Activated CD4-positive, alpha-beta T cell treated with anti-CD3 and anti-CD28 coated beads for 36 hours (primary cell): ENCODE results near the gene PSKH1. TPM values are rescaled to one million over a fixed set of nuclear protein-coding genes. Genes with fewer than 3 reads are reported as not detected.
A peak's percentile ranks its signal among the peaks of the same experiment; 100 is the strongest.

ENCODE experiments used
- ATAC-seq: fragments of 200-7000 bp; cut with Tn5 transposase; one replicate; pipeline ENCODE4 v1.10.0; 2021; ENCODE audit warnings: mild to moderate bottlenecking, moderate library complexity
- CTCF ChIA-PET: fragments of 350-600 bp; sonication (Branson Sonifier 250); formaldehyde crosslinking; loops from one replicate; lab custom pipeline; 2021; ENCODE audit warnings: antibody characterized with exemption; lab: Charles Lee
- POLR2A ChIA-PET: fragments of 350-600 bp; sonication (Branson Sonifier 250); formaldehyde crosslinking; loops from one replicate; lab custom pipeline; 2021; ENCODE audit warnings: antibody characterized with exemption, inconsistent platforms; lab: Charles Lee
- DNase-seq: peaks from one replicate; pipeline ENCODE4 v3.0.0-alpha.2; 2020
- H3K27ac Mint-ChIP-seq: one replicate; pipeline ENCODE4 v1.8.0; 2021; ENCODE audit warnings: mixed read lengths
- H3K27me3 Mint-ChIP-seq: one replicate; pipeline ENCODE4 v1.8.0; 2021; ENCODE audit warnings: mixed read lengths
- H3K36me3 Mint-ChIP-seq: one replicate; pipeline ENCODE4 v1.8.0; 2021; ENCODE audit warnings: low read depth, mixed read lengths
- H3K4me1 Mint-ChIP-seq: one replicate; pipeline ENCODE4 v1.8.0; 2021; ENCODE audit warnings: mixed read lengths
- H3K4me3 Mint-ChIP-seq: one replicate; pipeline ENCODE4 v1.8.0; 2021; ENCODE audit warnings: mild to moderate bottlenecking, moderate library complexity, mixed read lengths
- H3K9me3 Mint-ChIP-seq: one replicate; pipeline ENCODE4 v1.8.0; 2021; ENCODE audit warnings: low read depth, mixed read lengths
- intact Hi-C, 2 experiments: fragments of 100-400 bp; cut with DNase I in 1 of 2; cut with micrococcal nuclease in 1 of 2; formaldehyde crosslinking; loops; one replicate each; pipeline versions ENCODE4 v1.14.2 to v1.15.1; 2022 to 2024; cut with DNase I, micrococcal nuclease
- total RNA-seq, 2 experiments: library from RNA; stranded (reverse); gene quantifications; one replicate each; pipeline ENCODE4 v1.2.3, GENCODE V29; 2021

PSKH1 gene
- total RNA-seq: 10 to 100 TPM; 11.7 to 11.9 TPM

DNA sequence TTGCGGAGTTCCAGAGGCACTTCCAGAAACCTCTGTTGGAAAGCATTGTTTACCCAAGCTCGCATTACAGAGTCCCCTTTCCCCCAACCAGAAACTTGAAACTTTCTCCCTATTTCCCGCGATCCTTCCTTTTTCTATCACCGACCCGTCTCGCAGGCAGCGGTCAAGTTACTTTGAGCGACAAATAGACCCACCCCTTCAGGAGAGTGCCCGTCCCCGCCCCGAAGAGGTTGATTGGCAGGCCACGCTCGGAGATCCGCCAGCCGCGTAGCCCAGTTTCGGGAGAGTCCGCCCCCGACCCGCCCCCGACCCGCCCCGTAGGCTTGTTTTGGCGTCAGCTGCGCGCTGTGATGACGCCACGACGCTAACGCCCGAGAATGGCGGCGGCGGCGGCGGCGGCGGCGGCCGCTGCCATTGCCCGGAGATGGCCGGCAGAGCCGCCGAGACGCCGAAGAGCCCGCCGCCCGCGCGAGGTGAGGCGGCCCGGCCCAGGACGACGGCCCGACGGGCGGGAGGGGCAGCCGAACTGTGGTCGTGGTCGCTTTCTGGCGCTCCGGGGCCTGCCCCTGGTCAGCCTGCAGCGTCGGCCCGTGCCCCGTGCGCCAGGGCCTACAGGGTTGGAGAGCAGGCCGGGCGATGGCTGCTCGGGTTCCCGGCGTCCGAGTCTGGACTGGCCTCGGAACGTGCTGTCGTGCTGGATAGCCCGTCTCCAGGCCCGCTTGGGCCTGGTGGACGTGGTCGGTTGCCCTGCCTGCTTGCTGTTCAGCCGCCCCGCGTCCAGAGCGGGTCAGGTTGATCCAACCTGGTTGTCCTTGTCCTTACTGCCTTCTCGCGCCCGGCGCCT, at the start of gene PSKH1:
Gene PSKH1, plus strand, starts transcription at position 356 of the 844 bp plus-strand sequence. CDS start 15,496 bp downstream, outside the sequence.
- CTCF ChIA-PET: interaction anchor here (0.6 to 2.0 kb wide), 8 partner anchors 10 to 388 kb away, joined by 3 to 8 read pairs (median 3); no protein-coding TSS in a partner anchor
- ATAC-seq: peak; percentile 99

DNA sequence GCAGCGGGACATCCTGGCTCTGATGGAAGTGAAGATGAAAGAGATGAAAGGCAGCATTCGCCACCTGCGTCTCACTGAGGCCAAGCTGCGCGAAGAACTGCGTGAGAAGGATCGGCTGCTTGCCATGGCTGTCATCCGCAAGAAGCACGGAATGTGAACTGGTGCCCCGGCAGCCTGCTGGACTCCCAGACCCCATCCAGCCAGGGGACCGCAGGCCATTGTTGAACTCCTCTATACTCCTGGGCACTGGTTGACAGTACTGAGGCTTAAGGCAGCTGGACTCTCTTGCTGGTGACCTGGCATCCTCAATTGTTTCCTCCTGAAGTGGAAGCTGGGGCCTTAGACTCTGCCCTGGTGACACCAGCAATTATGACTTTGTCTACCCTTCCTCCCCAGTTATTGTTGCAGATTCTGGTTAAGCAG, 49.7 kb upstream of the PSKH1 start:
- peaks cover 20% of the 10 kb centered on the region for H3K36me3 Mint-ChIP-seq
- intact Hi-C loops: loop anchor here (1.0 to 10.0 kb wide), 2 partner anchors 319 to 596 kb away; partner anchors contain the start of genes FHOD1 (in 1 of the 2) and RIPOR1 (in 1 of the 2)
- no peaks in the 10 kb centered on the region for H3K9me3 Mint-ChIP-seq
- POLR2A ChIA-PET: interaction anchor here (0.6 to 2.5 kb wide), 4 partner anchors 10 to 177 kb away, joined by 3 to 9 read pairs (median 4); partner anchors contain the start of genes RANBP10 and TSNAXIP1
- CTCF ChIA-PET: interaction anchor here (0.6 to 2.7 kb wide), 9 partner anchors 10 to 178 kb away, joined by 3 to 11 read pairs (median 4); partner anchors contain the start of genes RANBP10 and TSNAXIP1
- H3K4me3 Mint-ChIP-seq: peak overlapping the region; percentile 94
- DNase-seq (no peak), ATAC-seq (no peak)
- H3K27me3 Mint-ChIP-seq: no peaks in the 10 kb centered on the region
- H3K4me1 Mint-ChIP-seq: peaks cover 41% of the 10 kb centered on the region
- peak overlapping the region; percentile 93 for H3K27ac Mint-ChIP-seq

More for the DNA sequence above, at the start of gene PSKH1:
- peak; percentile 97 for DNase-seq
- H3K9me3 Mint-ChIP-seq: no peaks in the 10 kb centered on the region
- H3K4me1 Mint-ChIP-seq: peaks cover 30% of the 10 kb centered on the region
- intact Hi-C loops: loop anchor here (1.0 to 5.0 kb wide), 14 partner anchors 20 to 331 kb away; partner anchors contain the start of genes NUTF2 (in 2 of the 2), SLC12A4 (in 2 of the 2), ACD (in 1 of the 2) and CENPT (in 1 of the 2)
- POLR2A ChIA-PET: interaction anchor here (0.7 to 1.4 kb wide), 2 partner anchors 11 to 43 kb away, joined by 3 to 4 read pairs; no protein-coding TSS in a partner anchor
- H3K27me3 Mint-ChIP-seq: no peaks in the 10 kb centered on the region
- peaks cover 2% of the 10 kb centered on the region for H3K36me3 Mint-ChIP-seq
- peak within 1 kb of the TSS; percentile 92 for H3K4me3 Mint-ChIP-seq
- peak within 1 kb of the TSS; percentile 92 for H3K27ac Mint-ChIP-seq

DNA sequence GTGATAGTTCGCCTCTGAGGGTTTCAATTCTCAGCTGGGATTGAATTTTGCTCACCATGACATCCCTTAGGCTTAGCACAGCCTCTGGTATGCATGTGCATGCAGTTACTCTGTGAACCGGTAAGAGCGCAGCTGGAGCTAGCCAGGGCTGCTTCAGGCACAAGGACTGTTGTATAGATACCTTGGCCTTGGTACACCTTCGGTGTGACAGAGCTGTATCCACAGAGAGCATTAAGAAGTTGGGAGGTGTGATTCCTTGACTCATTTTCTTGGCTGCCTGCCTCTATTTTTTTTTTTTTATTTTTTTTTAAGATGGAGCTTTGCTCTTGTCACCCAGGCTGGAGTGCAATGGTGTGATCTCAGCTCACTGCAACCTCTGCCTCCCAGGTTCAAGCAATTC, 48.6 kb upstream of the PSKH1 start:
- Mint-ChIP-seq H3K4me1 (peaks cover 47% of the 10 kb centered on the region), H3K36me3 (peaks cover 24% of the 10 kb centered on the region), H3K9me3 (no peaks in the 10 kb centered on the region), H3K27ac (peak overlapping the region; percentile 93), H3K4me3 (peak overlapping the region; percentile 94), H3K27me3 (no peaks in the 10 kb centered on the region)
- CTCF ChIA-PET: interaction anchor here (0.5 to 2.7 kb wide), 12 partner anchors 9 to 323 kb away, joined by 3 to 12 read pairs (median 4); partner anchors contain the start of genes RANBP10 and TSNAXIP1
- no peak for ATAC-seq
- no peak for DNase-seq
- POLR2A ChIA-PET: interaction anchor here (0.6 to 2.5 kb wide), 7 partner anchors 11 to 241 kb away, joined by 3 to 9 read pairs (median 4); partner anchors contain the start of genes ACD, NFATC3, RANBP10 and TSNAXIP1
- intact Hi-C loops: loop anchor here in 1 of 2 experiments (10.0 kb wide), 1 partner anchor 320 kb away; the partner anchor contains the start of gene RIPOR1

DNA sequence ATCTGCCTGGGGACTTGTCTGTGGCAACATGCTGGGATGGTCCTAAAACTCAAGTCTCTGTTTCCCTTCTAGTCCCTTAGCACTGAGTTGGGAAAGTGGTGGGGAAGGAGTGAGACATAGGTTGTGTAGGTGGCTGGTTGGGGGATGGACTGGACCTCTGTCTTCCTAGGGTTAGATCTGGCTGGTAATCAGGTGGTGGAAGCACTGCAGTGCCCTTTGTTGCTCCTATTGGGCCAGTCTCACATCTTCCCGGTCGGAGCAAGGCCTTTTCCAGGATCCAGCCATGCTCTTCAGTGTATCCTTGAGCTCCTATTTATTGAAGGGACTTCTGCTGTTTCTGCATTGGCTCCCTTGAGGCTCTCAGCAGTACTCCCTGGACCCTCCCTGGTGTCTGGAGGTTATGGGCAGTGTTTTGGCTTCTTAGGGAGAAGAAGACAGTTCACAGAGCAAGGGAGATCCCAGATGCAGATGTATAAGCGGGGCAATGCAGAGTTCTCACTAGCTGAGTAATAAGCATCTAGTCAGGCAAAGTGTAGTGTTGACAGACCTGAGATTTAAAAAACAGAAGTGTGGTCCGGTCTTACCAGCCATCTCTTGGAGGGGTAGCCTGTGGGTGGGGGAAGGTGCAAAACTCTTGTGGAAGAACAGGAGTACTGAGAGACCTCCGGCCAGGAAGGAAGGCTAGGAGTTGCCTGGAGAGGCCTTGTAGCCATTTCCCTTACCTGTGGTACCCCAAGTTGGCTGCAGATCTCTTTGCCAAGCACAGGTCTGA, 47.6 kb upstream of the PSKH1 start:
- no peaks in the 10 kb centered on the region for H3K27me3 Mint-ChIP-seq
- H3K4me1 Mint-ChIP-seq: peaks cover 50% of the 10 kb centered on the region
- H3K27ac Mint-ChIP-seq: peak overlapping the region; percentile 83
- peak; percentile 15 for DNase-seq
- H3K4me3 Mint-ChIP-seq: peak overlapping the region; percentile 77
- ATAC-seq: no peak
- H3K9me3 Mint-ChIP-seq: no peaks in the 10 kb centered on the region
- H3K36me3 Mint-ChIP-seq: peaks cover 27% of the 10 kb centered on the region
- POLR2A ChIA-PET: interaction anchor here (0.6 to 2.5 kb wide), 8 partner anchors 12 to 240 kb away, joined by 3 to 9 read pairs (median 4); partner anchors contain the start of genes ACD, NFATC3, RANBP10 and TSNAXIP1
- CTCF ChIA-PET: interaction anchor here (0.6 to 2.7 kb wide), 14 partner anchors 8 to 324 kb away, joined by 3 to 12 read pairs (median 4); partner anchors contain the start of genes RANBP10 and TSNAXIP1
- intact Hi-C loops: loop anchor here (1.0 to 10.0 kb wide), 19 partner anchors 12 to 364 kb away; partner anchors contain the start of genes EDC4 (in 2 of the 2), PSKH1 (in 2 of the 2), ACD (in 1 of the 2) and ATP6V0D1 (in 1 of the 2)

DNA sequence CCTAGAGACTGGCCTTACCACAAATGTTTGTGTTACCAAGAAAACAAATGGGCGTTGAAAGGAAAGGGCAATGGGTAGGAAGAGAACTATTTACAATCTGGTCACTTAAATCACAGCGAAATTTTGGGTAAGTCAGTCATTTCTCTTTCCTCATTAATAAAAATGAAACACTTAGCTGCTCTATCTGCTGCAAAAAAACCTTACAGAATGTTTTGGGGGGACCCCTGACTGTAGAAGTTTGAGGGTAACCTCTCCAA, 47.1 kb upstream of the PSKH1 start:
- H3K36me3 Mint-ChIP-seq: peaks cover 27% of the 10 kb centered on the region
- ChIA-PET POLR2A (interaction anchor here (0.9 to 1.2 kb wide), 5 partner anchors 12 to 325 kb away, joined by 3 read pairs; partner anchors contain the start of gene NFATC3), CTCF (interaction anchor here (0.6 to 2.6 kb wide), 8 partner anchors 12 to 325 kb away, joined by 3 to 12 read pairs (median 4); partner anchors contain the start of genes RANBP10 and TSNAXIP1)
- H3K27me3 Mint-ChIP-seq: no peaks in the 10 kb centered on the region
- ATAC-seq (no peak), DNase-seq (no peak)
- peaks cover 50% of the 10 kb centered on the region for H3K4me1 Mint-ChIP-seq
- no peaks in the 10 kb centered on the region for H3K9me3 Mint-ChIP-seq
- H3K4me3 Mint-ChIP-seq: peak overlapping the region; percentile 77
- H3K27ac Mint-ChIP-seq: peak overlapping the region; percentile 83
- intact Hi-C loops: loop anchor here (1.0 to 10.0 kb wide), 19 partner anchors 13 to 365 kb away; partner anchors contain the start of genes EDC4 (in 2 of the 2), PSKH1 (in 2 of the 2), ACD (in 1 of the 2) and ATP6V0D1 (in 1 of the 2)

DNA sequence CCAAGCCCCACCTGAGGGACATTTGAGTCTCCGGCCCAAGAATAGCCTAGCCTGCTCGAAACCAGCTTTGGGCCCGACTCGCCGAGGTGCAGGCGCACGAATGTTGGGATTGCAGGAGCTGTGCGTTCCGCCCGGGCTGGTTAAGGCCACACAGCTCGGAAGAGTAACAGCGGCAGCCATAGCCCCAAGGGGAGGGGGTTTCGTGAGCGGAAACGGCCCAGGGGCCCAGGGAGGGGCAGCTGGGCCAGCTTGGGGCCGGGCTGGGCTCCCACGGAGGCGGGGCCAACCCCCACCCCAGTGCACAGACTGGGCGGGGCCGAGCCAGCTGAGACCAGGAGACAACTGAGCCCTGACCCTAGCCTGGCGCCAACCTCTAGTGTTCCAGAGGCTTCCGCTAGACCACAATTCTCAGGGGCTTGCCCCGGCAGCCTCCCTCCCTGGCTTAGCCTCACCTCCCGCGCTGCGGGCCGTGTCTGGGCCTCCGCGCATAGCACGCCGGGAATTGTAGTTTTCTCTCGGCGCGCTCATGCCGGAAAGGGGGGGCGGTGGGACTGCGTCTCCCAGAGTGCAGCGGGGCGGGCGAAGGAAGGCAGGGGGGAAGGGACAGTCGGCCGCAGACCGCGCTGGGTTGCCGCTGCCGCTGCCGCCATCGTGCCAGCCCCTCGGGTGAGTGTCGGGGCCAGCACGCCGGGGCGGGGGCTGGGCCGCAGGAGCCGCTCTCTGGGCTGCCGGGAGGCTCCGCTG, 46.6 kb upstream of the PSKH1 start, which contains the start of gene NUTF2:
Gene NUTF2, plus strand, starts transcription at position 614 of the 744 bp plus-strand sequence. CDS start 18,198 bp downstream, outside the sequence.
- no peaks in the 10 kb centered on the region for H3K9me3 Mint-ChIP-seq
- ATAC-seq (peak; percentile 68), DNase-seq (peak; percentile 98)
- peaks cover 46% of the 10 kb centered on the region for H3K4me1 Mint-ChIP-seq
- CTCF ChIA-PET: interaction anchor here (0.6 to 2.6 kb wide), 8 partner anchors 13 to 325 kb away, joined by 3 to 12 read pairs (median 4); partner anchors contain the start of genes RANBP10 and TSNAXIP1
- peaks cover 27% of the 10 kb centered on the region for H3K36me3 Mint-ChIP-seq
- intact Hi-C loops: loop anchor here (1.0 to 10.0 kb wide), 20 partner anchors 13 to 464 kb away; partner anchors contain the start of genes EDC4 (in 2 of the 2), PSKH1 (in 2 of the 2), ACD (in 1 of the 2) and ATP6V0D1 (in 1 of the 2)
- peak within 1 kb of the TSS; percentile 83 for H3K27ac Mint-ChIP-seq
- no peaks in the 10 kb centered on the region for H3K27me3 Mint-ChIP-seq
- POLR2A ChIA-PET: interaction anchor here (0.6 to 1.2 kb wide), 6 partner anchors 13 to 325 kb away, joined by 3 to 4 read pairs (median 3); partner anchors contain the start of genes C16orf86, ENKD1 and NFATC3
- H3K4me3 Mint-ChIP-seq: peak within 1 kb of the TSS; percentile 77

DNA sequence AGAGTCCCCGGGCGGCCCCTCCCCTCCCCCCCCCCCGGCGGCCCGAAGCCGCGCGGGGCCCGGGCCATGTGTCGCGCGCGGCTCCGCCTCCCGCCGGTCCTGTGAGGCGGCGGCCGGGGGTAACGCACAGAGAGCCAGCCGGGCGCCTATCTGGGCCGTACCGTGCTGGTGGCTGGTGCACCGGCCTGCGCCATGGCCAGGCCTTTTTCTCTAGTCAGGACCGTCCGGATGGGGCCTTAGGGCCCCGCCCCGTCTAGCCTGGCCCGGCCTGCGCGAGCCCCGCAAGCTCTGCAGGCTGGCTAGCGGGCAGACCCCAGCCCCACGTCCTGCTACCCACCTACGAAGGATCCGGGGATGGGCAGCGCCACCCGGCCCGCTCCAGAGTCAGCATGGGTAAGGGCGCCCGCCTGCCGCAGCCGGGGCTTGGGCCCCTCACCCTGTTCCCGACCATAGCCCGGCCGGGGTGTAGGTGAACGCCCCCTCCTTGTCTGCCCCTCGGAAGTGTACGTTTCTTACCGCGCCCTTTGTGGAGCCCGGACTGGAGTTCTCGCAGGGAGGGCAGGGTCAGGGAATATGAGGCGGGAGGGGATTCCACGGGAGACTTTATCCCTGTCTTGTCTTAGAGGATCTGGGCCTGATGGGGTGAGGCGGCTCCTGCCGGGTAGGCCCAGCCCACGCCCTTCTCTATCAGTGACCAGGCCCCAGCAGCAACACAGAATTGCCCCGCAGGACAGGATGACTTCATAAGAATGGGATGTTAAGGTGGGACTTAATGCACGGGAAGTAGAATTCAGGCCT, 45.8 kb upstream of the PSKH1 start, which contains the start of gene CENPT:
Gene CENPT, minus strand, starts transcription at position 630 of the 798 bp plus-strand sequence. CDS start 13,834 bp downstream, outside the sequence.
- POLR2A ChIA-PET: interaction anchor here (0.6 kb wide), 1 partner anchor 10 kb away, joined by 3 read pairs; no protein-coding TSS in a partner anchor
- intact Hi-C loops: loop anchor here (1.0 to 10.0 kb wide), 8 partner anchors 14 to 463 kb away; partner anchors contain the start of genes DDX28 (in 1 of the 2), DUS2 (in 1 of the 2), EDC4 (in 1 of the 2) and PSKH1 (in 1 of the 2)
- CTCF ChIA-PET: interaction anchor here (0.7 to 1.4 kb wide), 3 partner anchors 36 to 88 kb away, joined by 3 to 4 read pairs (median 4); no protein-coding TSS in a partner anchor
- peak; percentile 30 for DNase-seq
- Mint-ChIP-seq H3K27ac (peak within 1 kb of the TSS; percentile 83), H3K9me3 (no peaks in the 10 kb centered on the region), H3K27me3 (no peaks in the 10 kb centered on the region), H3K4me1 (peaks cover 44% of the 10 kb centered on the region), H3K4me3 (peak within 1 kb of the TSS; percentile 77), H3K36me3 (peaks cover 27% of the 10 kb centered on the region)
- peak; percentile 47 for ATAC-seq

DNA sequence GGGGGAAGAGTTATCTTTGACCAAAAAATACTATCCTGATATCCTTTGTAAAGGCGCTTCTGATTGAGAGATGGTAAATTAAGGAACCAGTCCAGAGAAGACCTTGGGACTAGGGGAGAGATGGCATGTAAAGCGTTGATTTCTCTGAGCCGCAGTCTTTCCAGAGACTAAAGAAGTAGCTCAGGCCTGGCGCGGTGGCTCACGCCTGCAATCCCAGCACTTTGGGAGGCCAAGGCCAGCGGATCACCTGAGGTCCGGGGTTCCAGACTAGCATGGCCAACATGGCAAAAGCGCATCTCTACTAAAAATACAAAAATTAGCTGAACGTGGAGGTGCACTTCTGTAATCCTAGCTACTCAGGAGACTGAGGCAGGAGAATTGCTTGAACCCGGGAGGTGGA, 44.9 kb upstream of the PSKH1 start:
- Mint-ChIP-seq H3K9me3 (no peaks in the 10 kb centered on the region), H3K27me3 (no peaks in the 10 kb centered on the region), H3K27ac (peak overlapping the region; percentile 60), H3K4me3 (peak overlapping the region; percentile 77), H3K4me1 (peaks cover 44% of the 10 kb centered on the region), H3K36me3 (peaks cover 25% of the 10 kb centered on the region)
- no peak for ATAC-seq
- ChIA-PET CTCF (interaction anchor here (0.7 to 0.9 kb wide), 2 partner anchors 31 to 38 kb away, joined by 3 read pairs; no protein-coding TSS in a partner anchor), POLR2A (interaction anchor here (0.6 kb wide), 1 partner anchor 9 kb away, joined by 3 read pairs; no protein-coding TSS in a partner anchor)
- no peak for DNase-seq
- intact Hi-C loops: loop anchor here in 1 of 2 experiments (5.0 to 10.0 kb wide), 2 partner anchors 44 to 323 kb away; partner anchors contain the start of genes PSKH1 and RIPOR1
